Skeletal muscle tissue (tissue), 4 donors: Measurements from ENCODE around the gene LRRC8E. TPM values are rescaled to one million over a fixed set of nuclear protein-coding genes. Genes with fewer than 3 reads are reported as not detected.
"Not testable (repeated sequence)": the region's sequence is repeated elsewhere in the genome, so short reads cannot be mapped to it uniquely, and the experiment has no call there.

ENCODE experiments used
- H3K27ac ChIP-seq: one replicate; pipeline ENCODE4 v1.7.0; 2013; ENCODE audit warnings: mild to moderate bottlenecking, low read depth, low read length, inconsistent platforms
- H3K27me3 ChIP-seq, 3 donors: one replicate each; pipeline ENCODE4 v1.7.0; 2013; ENCODE audit warnings: low read length in 3 of 3; ENCODE audit not compliant: control insufficient read depth in 3 of 3, insufficient read depth in 3 of 3
- H3K36me3 ChIP-seq, 3 donors: one replicate each; pipeline ENCODE4 v1.7.0; 2013; ENCODE audit warnings: low read length in 3 of 3; ENCODE audit not compliant: control insufficient read depth in 3 of 3, insufficient read depth in 3 of 3
- H3K4me1 ChIP-seq, 3 donors: one replicate each; pipeline ENCODE4 v1.7.0; 2013; ENCODE audit warnings: low read length in 3 of 3, mild to moderate bottlenecking in 3 of 3; ENCODE audit not compliant: control insufficient read depth in 3 of 3, insufficient read depth in 3 of 3
- H3K4me3 ChIP-seq, 3 donors: one replicate each; pipeline ENCODE4 v1.7.0; 2013; ENCODE audit warnings: low read length in 3 of 3
- H3K9ac ChIP-seq, 3 donors: one replicate each; pipeline ENCODE4 v1.7.0; 2013; ENCODE audit warnings: low read length in 3 of 3, mild to moderate bottlenecking in 3 of 3, moderate library complexity in 2 of 3, low read depth in 1 of 3
- H3K9me3 ChIP-seq, 3 donors: one replicate each; pipeline ENCODE4 v1.7.0; 2013; ENCODE audit warnings: low read length in 3 of 3; ENCODE audit not compliant: control insufficient read depth in 3 of 3
- total RNA-seq: library from RNA; depleted of rRNA; stranded (reverse); fragments of >200 nt; gene quantifications from one replicate; pipeline ENCODE4 v1.2.3, GENCODE V29; 2014
- donor health status: Osteomylitis.

LRRC8E gene
- total RNA-seq, 1 donor from 2014 or later = under 0.01 TPM

DNA sequence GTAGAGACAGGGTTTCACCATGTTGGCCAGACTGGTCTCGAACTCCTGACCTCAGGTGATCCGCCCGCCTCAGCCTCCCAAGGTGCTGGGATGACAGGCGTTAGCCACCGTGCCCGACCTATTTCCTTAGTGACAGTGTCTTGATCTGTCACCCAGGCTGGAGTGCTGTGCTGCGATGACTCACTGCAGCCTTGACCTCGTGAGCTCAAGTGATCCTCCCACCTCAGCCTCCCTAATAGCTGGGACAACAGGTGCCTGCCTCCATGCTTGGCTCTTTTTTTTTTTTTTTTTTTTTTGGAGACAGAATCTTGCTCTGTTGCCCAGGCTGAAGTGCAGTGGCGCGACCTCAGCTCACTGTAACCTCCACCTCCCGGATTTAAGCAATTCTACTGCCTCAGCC lies 41.7 kb downstream of the LRRC8E start:
- H3K9ac ChIP-seq, H3K4me3 ChIP-seq, H3K27me3 ChIP-seq, H3K27ac ChIP-seq, H3K9me3 ChIP-seq: not testable (repeated sequence)
- Histone ChIP-seq H3K4me1 (peaks cover 19 to 27% (median 25%) of the 10 kb centered on the region in 3 donors), H3K36me3 (peaks cover 42 to 45% (median 44%) of the 10 kb centered on the region in 3 donors)

- Histone ChIP-seq H3K27me3 (no peaks in the 10 kb centered on the region), H3K9ac (peak overlapping the region in 1 of 3 donors; percentile 8), H3K36me3 (peaks cover 48 to 50% (median 49%) of the 10 kb centered on the region in 3 donors), H3K9me3 (no peaks in the 10 kb centered on the region), H3K4me3 (no peak overlapping the region), H3K27ac (no peak overlapping the region), H3K4me1 (peaks cover 19 to 24% (median 22%) of the 10 kb centered on the region in 3 donors)
These were observed 42.5 kb downstream of the LRRC8E start for GRCh38 chr19:7930765-7931164.

DNA sequence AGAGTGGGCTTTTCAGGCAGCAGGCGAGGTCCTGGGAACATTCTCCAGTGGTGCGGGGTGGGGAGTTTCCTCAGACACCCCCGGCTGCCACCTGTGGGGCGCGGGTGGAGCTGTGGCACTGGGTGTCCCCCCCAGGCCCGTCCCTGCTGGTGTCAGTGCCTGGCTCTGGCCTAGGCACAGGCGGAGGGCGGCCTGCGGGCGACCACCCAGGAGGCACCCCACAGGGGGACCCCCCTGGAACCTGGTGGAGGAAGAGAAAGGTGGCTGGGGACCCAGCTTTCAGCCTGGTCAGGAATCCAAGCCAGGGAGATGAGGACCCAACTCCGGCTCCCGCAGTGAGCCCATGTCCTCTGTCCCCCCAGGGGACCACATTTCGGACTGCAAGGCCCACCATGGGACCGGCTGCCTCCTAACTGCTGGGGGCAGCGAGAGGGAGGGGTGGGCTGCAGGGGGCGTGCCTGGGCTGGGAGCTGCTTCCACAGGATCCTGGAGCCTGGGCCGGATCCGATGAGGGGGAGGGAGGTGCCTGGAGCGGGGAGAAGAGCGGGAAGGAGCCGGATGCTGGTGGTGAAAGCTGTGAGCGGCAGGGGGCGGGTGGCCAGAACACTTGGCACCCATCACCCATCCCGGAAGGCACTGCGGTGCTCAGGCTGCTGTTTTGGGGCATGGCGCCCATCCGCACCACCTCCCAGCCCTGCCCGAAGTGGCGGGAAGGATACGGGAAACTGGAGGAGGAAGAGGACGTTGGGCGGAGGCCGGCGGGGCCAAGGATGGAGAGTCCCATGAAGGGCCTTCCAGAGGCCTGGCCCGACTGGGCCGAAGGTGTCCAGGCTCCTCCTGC lies 43.1 kb downstream of the LRRC8E start:
- H3K9ac ChIP-seq = no peak overlapping the region
- H3K27ac ChIP-seq = no peak overlapping the region

DNA sequence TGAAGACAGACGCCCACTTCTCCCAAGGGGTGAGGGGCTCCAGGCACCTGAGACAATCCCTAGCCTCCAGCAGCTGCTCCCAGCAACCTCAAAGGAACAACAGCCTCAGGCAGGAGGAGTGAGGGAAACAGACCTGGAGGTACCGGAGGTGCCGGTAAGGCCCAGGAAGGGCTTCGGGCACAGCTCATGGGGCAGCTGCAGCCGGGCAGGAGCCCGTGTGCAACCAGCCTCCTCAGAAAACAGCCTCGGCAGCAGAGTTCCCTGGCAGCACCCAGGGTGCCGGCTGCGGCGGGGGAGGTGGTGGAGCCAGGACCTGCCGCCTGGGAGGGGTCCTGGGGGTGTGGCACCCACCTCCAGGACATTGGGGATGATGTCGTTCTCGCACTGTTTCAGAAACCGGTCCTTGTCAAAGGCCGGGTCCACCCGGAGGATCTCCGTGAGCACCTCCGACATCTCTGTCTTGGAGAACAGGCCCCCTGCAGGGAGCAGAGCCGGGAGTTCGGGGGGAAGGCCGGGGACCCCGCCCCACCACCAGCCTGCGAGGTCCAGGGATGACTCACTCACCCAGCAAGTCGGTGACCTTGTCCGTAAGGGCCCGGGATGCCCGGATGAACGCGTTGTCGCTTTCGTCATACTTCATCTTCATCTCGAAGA lies 44.1 kb downstream of the LRRC8E start:
- Histone ChIP-seq H3K9ac (no peak overlapping the region), H3K9me3 (no peaks in the 10 kb centered on the region), H3K4me3 (no peak overlapping the region), H3K36me3 (peaks cover 54 to 62% (median 58%) of the 10 kb centered on the region in 3 donors), H3K27me3 (no peaks in the 10 kb centered on the region), H3K27ac (no peak overlapping the region), H3K4me1 (peaks cover 11 to 12% (median 12%) of the 10 kb centered on the region in 3 donors)

More for the DNA sequence above, 43.1 kb downstream of the LRRC8E start:
- Histone ChIP-seq H3K27me3 (no peaks in the 10 kb centered on the region), H3K4me3 (no peak overlapping the region), H3K4me1 (peaks cover 15 to 19% (median 19%) of the 10 kb centered on the region in 3 donors), H3K36me3 (peaks cover 50 to 54% (median 51%) of the 10 kb centered on the region in 3 donors), H3K9me3 (no peaks in the 10 kb centered on the region)

GRCh38 chr19:7932930-7933300 lies 44.6 kb downstream of the LRRC8E start:
- H3K36me3 ChIP-seq = peaks cover 56 to 65% (median 60%) of the 10 kb centered on the region in 3 donors
- H3K4me1 ChIP-seq = peaks cover 6 to 12% (median 7%) of the 10 kb centered on the region in 3 donors
- H3K27ac ChIP-seq = no peak overlapping the region
- H3K4me3 ChIP-seq = no peak overlapping the region
- H3K27me3 ChIP-seq = no peaks in the 10 kb centered on the region
- no peaks in the 10 kb centered on the region for H3K9me3 ChIP-seq
- H3K9ac ChIP-seq = no peak overlapping the region

DNA sequence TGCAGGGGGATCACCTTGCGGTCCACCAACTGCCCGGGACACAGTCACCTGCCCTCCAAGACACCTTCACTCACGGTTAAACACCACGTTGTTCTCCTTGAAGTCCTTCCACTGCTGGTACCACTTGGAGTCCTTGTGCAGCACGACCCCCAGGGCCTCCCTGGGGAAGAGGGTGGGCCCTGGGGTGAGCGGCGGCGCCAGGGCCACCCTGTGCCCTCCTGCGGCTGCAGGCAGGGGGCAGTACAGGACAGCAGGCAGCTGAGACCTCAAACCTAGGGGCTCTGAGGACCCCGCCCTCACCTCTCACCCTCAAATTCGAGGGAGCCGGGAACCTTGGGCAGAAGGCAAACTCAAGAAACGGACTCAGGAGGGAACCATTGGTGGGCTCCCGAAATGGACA lies 45.1 kb downstream of the LRRC8E start:
- Histone ChIP-seq H3K27ac (no peak overlapping the region), H3K9ac (no peak overlapping the region), H3K36me3 (peaks cover 56 to 65% (median 60%) of the 10 kb centered on the region in 3 donors), H3K4me1 (peaks cover under 1 to 7% (median 4%) of the 10 kb centered on the region in 3 donors), H3K9me3 (no peaks in the 10 kb centered on the region), H3K27me3 (no peaks in the 10 kb centered on the region), H3K4me3 (no peak overlapping the region)

DNA sequence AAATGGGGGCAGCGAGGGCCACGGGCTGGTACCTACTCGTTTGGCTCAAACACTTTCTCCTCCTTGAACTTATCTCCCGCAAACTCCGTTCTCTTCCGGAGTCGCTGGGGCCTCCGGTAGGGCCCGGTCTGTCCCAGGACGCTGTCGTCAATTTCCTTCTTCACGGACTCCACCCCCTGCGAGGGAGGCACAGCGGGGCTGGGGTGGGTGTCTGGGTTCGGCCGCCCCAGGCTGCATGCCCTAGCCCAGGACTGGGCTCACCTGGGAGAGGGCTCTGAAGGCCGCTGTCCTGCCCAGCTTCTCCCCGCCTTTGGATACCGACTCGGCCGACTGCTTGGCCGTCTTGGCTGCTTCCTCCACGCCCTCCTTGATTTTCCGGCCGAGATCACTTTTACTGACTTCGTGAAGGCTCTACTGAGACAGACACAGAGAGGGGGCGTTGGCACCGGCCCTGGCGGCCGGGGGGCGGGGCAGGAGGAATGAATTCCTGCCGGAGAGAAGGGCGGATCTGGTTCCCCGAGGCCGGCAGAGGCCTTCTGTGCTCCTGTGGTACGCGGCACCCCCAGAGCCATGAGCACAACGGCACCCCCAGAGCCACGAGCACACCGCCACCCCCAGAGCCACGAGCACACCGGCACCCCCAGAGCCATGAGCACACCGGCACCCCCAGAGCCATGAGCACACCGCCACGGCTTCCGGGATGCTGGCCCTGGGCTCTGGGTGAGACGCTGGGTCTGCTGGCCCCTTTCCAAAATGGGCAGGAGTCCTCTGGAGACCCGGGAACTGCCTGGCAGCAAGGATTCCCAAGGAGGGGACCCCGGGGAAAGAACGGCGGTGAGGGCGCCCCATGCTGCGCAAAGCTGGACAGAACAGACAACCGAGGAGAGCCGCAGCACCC lies 45.8 kb downstream of the LRRC8E start:
- Histone ChIP-seq H3K36me3 (peaks cover 60 to 66% (median 65%) of the 10 kb centered on the region in 3 donors), H3K9me3 (no peaks in the 10 kb centered on the region), H3K27me3 (no peaks in the 10 kb centered on the region), H3K4me3 (no peak overlapping the region), H3K27ac (no peak overlapping the region), H3K4me1 (peaks cover 0 to 4% (median 2%) of the 10 kb centered on the region in 3 donors), H3K9ac (no peak overlapping the region)

DNA sequence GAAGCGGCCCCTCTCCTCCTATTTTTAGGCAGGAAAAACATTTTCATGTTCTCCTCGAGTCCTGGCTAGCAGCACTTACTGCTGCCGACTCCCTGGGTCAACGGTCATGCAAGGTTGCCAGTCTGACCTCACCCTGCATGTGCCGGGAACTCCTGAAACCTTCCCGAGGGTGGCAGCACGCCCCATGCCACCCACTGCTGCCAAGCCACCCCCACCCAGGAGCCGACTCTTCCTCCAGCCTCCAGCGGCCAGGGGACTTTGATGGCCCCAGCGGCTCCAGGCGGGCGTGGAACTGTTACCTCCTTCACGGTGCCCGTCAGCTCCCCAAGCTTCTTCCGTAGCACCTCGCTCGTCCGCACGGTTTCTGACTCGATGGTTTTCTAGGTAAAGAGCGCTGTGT lies 46.5 kb downstream of the LRRC8E start:
- no peaks in the 10 kb centered on the region for H3K27me3 ChIP-seq
- H3K27ac ChIP-seq = no peak overlapping the region
- no peak overlapping the region for H3K9ac ChIP-seq
- H3K36me3 ChIP-seq = peaks cover 62 to 67% (median 66%) of the 10 kb centered on the region in 3 donors
- H3K4me3 ChIP-seq = no peak overlapping the region
- H3K9me3 ChIP-seq = no peaks in the 10 kb centered on the region
- no peaks in the 10 kb centered on the region for H3K4me1 ChIP-seq

DNA sequence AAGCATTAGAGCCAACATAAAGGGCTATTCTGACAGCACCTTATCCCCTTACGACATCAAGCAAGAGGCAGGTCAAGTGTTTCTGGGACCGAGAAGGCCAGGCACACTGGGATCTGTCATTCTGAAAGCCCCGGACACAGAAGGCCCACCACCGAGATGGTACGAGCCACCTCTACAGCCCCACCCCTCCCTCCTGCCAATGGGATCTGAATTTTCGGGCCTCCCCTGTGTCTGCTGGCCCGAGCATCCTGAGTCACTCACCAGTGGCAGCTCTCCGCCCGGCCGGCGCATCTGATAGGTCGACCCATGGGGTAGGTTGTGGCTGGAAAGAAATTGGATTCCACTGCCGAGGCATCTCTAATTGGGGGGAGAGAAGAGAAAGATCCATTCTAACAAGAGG lies 52.5 kb downstream of the LRRC8E start:
- no peak overlapping the region for H3K9ac ChIP-seq
- peaks cover 20 to 29% (median 25%) of the 10 kb centered on the region in 3 donors for H3K4me1 ChIP-seq
- peaks cover 26 to 31% (median 28%) of the 10 kb centered on the region in 3 donors for H3K36me3 ChIP-seq
- no peaks in the 10 kb centered on the region for H3K27me3 ChIP-seq
- no peak overlapping the region for H3K4me3 ChIP-seq
- H3K9me3 ChIP-seq = no peaks in the 10 kb centered on the region
- H3K27ac ChIP-seq = no peak overlapping the region
